UCSD-AML1 (cell line): ENCODE data around the gene CAPN7.

ENCODE experiments used
- DNase-seq: peaks from one replicate; lab custom pipeline; 2025; ENCODE audit not compliant: unreplicated experiment; lab: John Stamatoyannopoulos, UW

CAPN7 gene

DNA sequence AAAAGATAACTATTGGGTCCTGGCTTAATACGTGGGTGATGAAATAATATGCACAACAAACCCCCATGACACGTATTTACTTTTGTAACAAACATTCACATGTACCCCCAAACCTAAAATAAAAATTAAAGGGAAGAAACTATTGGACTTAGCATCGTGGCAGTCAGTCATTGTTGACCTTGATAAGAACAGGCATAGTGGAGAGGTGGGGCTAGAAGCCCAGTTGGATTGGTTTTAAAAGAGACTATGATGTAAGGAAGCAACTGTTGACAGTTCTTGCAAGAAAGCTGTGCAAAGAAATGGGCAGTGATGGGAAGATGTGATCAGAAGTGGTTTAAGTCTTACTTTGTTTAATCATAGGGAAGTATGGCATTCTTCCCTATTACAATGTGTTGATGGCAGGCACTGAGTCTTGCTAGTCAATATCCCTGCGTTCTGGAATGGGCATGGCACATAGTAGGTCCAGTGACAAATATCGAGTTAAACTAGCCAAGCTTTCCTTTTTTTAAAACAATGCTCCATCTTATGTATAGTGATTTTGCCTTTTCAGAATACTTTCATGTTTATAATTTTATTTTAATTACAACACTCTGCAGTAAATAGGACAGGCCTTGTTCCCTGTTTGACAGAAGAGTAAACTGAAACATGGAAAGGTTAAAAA is 37.9 kb downstream of the CAPN7 start:
- no peak for DNase-seq

GRCh38 chr3:15246186-15246585 is 40.1 kb downstream of the CAPN7 start:
- DNase-seq, result no peak

DNA sequence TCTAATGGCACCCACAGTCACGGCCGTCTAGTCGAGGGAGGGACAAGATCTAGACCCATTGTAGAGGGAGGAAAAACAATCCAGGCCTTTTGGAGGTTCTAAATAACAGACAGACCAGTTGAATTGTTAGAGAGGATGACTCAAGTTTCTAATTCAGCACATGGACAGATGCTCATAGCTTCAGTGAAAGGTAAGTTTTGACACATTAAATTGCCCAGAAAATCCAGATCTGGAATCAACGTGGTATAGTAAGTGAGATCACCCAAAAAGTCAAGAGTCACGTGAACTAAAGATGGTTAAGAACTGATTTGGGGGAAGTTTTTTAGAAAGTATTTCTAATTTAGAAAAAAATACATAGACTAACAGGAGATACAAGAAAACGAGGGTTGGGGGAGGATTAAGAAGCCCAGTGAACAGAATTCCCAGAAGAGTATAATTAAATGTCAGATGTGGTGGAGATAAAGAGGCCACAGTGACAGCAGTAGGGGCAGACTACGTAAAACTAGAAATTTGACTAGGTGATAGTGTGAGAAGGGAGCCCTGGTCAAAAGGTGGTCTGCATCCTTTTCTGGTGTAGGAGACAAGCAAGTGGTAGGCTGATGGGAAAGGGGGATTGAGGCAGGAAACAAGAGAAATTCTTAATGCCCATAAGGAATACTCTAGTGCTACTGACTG is 47.1 kb downstream of the CAPN7 start:
- no peak for DNase-seq

- no peak for DNase-seq
These were observed 49.2 kb downstream of the CAPN7 start for GRCh38 chr3:15255215-15255614.

GRCh38 chr3:15256861-15257341 is 50.9 kb downstream of the CAPN7 start:
- no peak for DNase-seq

GRCh38 chr3:15258720-15259119 is 52.7 kb downstream of the CAPN7 start:
- DNase-seq, result no peak

GRCh38 chr3:15260531-15260930 is 54.5 kb downstream of the CAPN7 start:
- no peak for DNase-seq

GRCh38 chr3:15261274-15261673 is 55.2 kb downstream of the CAPN7 start:
- no peak for DNase-seq

DNA sequence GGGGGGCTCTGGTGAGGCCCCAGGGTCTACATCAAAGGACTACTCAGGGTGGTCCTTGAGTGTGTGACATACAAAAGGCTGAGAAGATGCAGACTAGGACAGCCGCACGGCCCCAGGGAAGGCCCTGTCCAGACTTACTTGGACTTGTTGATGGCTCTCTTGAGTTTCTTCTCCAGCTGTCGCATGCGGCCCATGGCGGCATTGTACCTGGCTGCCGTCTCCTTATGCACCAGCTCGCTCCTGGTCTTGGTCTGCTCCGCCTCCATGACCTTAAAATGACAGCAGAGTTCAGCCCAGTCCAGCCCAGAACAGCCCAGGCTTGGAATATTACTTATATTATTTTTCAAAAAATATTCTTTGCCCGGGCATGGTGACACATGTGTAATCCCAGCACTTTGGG is 56.0 kb downstream of the CAPN7 start:
- DNase-seq, result no peak

DNA sequence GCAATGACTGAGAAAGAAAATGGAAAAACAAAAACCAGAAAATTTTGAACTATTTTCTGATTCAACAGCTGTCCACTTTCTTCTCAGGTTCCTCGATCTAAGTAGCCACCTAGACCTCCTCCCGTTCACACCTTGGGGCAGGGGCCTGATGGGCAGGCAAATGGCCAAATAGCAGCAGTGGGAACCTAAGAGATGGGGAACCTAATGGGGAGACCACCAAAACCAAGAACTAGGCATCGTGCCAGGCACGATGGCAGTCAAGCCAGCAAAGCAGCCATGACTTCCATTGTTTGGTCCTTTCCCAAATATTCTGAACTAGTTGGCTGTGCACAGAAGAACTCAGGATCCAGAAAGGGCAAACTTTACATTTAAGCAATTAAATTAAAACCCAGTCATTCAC is 57.1 kb downstream of the CAPN7 start:
- no peak for DNase-seq

DNA sequence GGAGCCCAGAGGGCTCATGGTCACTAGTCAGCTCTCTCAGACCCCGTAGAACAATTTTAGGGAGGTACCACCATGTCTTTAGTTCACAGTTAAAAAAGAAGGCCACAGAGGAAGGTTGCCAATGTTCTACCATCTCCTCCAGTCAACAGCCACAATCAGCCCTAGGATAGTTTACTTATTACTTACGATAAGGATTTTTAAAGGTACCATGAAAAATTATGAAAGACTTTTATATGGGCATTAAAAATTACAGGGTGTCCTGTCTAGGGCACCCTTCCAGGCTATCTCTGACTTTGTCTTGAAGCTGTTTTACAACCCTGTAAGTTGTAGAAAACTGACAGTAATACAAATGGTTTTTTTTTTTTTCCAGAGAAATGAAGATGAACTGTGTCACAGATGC is 57.9 kb downstream of the CAPN7 start:
- DNase-seq, result no peak

GRCh38 chr3:15264486-15264885 is 58.4 kb downstream of the CAPN7 start:
- DNase-seq, result no peak

- no peak for DNase-seq
These were observed 59.8 kb downstream of the CAPN7 start for GRCh38 chr3:15265655-15266509.

GRCh38 chr3:15266510-15267376 is 60.7 kb downstream of the CAPN7 start:
- DNase-seq, result peak; percentile 30

DNA sequence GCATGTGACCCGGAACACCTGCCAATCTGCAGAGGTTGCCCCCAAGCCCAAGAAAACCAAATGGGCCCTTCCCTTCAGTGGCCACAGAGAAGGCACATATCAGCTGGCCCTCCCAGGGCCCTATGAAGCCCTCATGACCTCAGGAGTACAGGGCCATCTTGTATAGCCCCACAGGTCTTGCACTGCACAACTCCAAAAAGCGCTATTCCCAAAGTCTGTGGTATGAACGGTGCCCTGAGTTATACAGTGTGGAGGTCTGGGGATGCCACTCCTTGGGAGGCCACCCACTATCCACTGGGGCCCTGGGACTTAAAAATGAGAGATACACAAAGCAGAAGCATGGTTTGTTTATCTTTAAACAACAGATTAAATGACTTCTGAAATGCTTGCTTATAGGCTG is 61.5 kb downstream of the CAPN7 start:
- no peak for DNase-seq

GRCh38 chr3:15268033-15268631 is 62.1 kb downstream of the CAPN7 start:
- DNase-seq, result peak; percentile 80

DNA sequence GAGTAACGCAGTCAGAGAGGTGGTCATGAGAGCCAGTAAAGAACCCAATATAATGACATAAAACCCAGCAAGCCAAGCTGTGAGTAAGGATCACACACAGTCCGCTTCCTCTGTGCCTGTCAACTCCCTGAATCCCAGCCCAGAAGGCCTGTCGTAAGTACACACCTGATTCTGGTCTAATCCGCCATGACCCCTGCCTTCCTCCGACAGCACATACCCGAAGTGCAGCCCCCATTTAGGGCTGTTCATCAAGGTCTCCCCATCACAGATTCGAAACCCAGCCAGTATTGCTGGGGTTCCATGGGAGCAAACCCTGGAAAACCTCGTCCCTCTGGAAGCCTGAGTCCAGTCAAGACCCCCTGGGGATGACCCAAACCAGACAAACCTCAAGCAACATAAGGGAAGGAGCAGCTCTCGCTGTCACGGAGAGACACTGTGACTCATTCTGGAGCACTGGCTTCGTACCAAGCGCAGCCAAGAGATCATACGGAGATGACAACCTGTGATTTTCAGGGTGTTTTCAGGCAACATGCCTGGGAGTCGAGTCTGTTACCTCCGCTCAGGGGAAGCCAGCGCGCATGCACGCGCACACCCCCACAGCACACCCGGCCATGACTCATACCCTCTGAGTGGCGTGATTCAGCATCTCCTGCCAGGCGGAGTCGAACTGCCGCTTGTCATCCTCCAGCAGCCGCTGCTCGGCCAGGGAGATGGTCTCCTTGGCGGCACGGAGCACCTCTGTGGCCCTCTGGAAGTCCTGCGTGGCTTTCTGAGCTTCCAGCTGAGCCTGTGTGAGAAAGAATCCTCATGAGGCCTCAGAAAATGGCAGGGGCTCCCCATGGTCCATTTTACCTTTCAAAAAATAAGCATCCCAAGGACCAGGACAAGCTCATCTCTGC is 63.3 kb downstream of the CAPN7 start:
- DNase-seq, result peak; percentile 86

- DNase-seq, result no peak
These were observed 65.0 kb downstream of the CAPN7 start for GRCh38 chr3:15271030-15271429.

DNA sequence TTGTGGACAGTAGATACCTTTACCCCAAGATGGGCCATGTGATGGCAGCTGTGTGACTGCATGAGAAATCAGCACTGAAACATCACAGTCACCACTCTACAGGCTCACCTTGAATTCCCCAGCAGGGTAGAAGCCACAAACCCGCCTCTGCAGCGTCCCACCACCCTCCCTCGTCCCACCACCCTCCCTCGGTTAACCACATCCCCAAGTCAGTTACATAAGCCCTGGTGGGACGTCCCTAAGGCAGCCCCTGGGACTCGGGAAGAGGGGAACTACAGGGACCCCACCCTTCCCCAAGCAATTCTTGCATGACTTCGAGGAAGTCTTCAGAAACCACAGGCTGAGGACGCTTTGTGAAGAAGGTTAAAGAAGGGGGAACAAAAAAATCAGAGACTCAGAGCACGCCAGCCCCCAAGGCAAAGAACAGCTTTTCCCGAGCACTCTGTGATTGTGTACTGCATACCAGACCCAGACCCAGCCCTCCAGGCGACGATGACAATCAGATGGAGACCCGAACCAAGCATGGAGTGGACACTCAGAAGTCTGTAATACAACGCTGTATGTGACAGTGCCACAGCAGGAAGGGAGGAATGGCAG is 65.8 kb downstream of the CAPN7 start:
- DNase-seq, result peak; percentile 84
